Osteocyte (in vitro differentiated cells): ENCODE data around the gene CLASP1. TPM values are rescaled to one million over a fixed set of nuclear protein-coding genes. Genes with fewer than 3 reads are reported as not detected.
A peak's percentile ranks its signal among the peaks of the same experiment; 100 is the strongest.

Experiments used
- DNase-seq: peaks from one replicate; pipeline ENCODE4 v3.0.0; 2021; ENCODE audit warnings: mixed read lengths; ENCODE audit not compliant: unreplicated experiment; ENCODE audit errors: extremely low spot score
- H3K27ac Mint-ChIP-seq: one replicate; pipeline ENCODE4 v1.8.0; 2021; ENCODE audit warnings: mild to moderate bottlenecking, mixed read lengths; ENCODE audit not compliant: unreplicated experiment
- H3K27me3 Mint-ChIP-seq: one replicate; pipeline ENCODE4 v1.8.0; 2021; ENCODE audit warnings: mixed read lengths; ENCODE audit not compliant: unreplicated experiment
- H3K36me3 Mint-ChIP-seq: one replicate; pipeline ENCODE4 v1.8.0; 2021; ENCODE audit warnings: mixed read lengths; ENCODE audit not compliant: unreplicated experiment
- H3K4me1 Mint-ChIP-seq: one replicate; pipeline ENCODE4 v1.8.0; 2021; ENCODE audit warnings: mixed read lengths; ENCODE audit not compliant: unreplicated experiment
- H3K4me3 Mint-ChIP-seq: one replicate; pipeline ENCODE4 v1.8.0; 2021; ENCODE audit warnings: mild to moderate bottlenecking, moderate library complexity, mixed read lengths; ENCODE audit not compliant: unreplicated experiment
- H3K9me3 Mint-ChIP-seq: one replicate; pipeline ENCODE4 v1.8.0; 2021; ENCODE audit warnings: mixed read lengths; ENCODE audit not compliant: unreplicated experiment
- total RNA-seq: library from RNA; stranded (reverse); gene quantifications from 2 replicates; pipeline ENCODE4 v1.2.1, GENCODE V29; 2021
- TF ChIP-seq, protein P1 (sequence below): fragments of 200-600 bp; sonication (generic); IDR thresholded peaks from 2 replicates; pipeline ENCODE4 v1.5.0; 2021; ENCODE audit warnings: antibody characterized with exemption, mild to moderate bottlenecking, moderate library complexity

Gene CLASP1
- total RNA-seq, 1 donor from 2014 or later, result 59.9 TPM

DNA sequence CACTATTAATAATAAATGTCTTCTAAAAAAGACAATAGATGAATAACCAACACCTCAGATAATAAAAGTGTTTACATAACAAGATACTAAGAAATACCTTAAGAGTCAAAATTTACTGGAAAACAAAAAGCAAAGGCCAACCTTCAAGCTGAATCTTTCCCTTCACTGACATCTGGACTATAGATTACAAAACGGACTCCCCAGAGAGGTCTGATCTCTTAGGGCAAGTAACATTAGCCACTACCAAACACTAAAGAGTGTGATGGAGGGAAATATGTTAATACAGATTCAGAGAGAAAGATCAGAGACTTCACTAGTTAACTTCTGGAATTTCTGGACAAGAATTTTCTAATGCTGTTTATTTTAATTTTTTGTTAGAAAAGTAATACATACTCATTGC lies 13.9 kb downstream of the CLASP1 start:
- H3K4me3 Mint-ChIP-seq, result no peak overlapping the region
- no peak for DNase-seq
- peak overlapping the region; percentile 90 for H3K27ac Mint-ChIP-seq
- peaks cover 14% of the 10 kb centered on the region for H3K36me3 Mint-ChIP-seq
- peaks cover 30% of the 10 kb centered on the region for H3K4me1 Mint-ChIP-seq
- TF ChIP-seq, protein P1, sequence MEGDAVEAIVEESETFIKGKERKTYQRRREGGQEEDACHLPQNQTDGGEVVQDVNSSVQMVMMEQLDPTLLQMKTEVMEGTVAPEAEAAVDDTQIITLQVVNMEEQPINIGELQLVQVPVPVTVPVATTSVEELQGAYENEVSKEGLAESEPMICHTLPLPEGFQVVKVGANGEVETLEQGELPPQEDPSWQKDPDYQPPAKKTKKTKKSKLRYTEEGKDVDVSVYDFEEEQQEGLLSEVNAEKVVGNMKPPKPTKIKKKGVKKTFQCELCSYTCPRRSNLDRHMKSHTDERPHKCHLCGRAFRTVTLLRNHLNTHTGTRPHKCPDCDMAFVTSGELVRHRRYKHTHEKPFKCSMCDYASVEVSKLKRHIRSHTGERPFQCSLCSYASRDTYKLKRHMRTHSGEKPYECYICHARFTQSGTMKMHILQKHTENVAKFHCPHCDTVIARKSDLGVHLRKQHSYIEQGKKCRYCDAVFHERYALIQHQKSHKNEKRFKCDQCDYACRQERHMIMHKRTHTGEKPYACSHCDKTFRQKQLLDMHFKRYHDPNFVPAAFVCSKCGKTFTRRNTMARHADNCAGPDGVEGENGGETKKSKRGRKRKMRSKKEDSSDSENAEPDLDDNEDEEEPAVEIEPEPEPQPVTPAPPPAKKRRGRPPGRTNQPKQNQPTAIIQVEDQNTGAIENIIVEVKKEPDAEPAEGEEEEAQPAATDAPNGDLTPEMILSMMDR, result no peak
- no peaks in the 10 kb centered on the region for H3K27me3 Mint-ChIP-seq
- peaks cover 7% of the 10 kb centered on the region for H3K9me3 Mint-ChIP-seq

- H3K27ac Mint-ChIP-seq, result peak overlapping the region; percentile 90
- no peak for DNase-seq
- H3K36me3 Mint-ChIP-seq, result peaks cover 14% of the 10 kb centered on the region
- H3K4me1 Mint-ChIP-seq, result peaks cover 30% of the 10 kb centered on the region
- TF ChIP-seq, protein P1, result no peak
- H3K4me3 Mint-ChIP-seq, result no peak overlapping the region
- peaks cover 7% of the 10 kb centered on the region for H3K9me3 Mint-ChIP-seq
- no peaks in the 10 kb centered on the region for H3K27me3 Mint-ChIP-seq
Observed at GRCh38 chr2:121634354-121635307, 14.6 kb downstream of the CLASP1 start.

DNA sequence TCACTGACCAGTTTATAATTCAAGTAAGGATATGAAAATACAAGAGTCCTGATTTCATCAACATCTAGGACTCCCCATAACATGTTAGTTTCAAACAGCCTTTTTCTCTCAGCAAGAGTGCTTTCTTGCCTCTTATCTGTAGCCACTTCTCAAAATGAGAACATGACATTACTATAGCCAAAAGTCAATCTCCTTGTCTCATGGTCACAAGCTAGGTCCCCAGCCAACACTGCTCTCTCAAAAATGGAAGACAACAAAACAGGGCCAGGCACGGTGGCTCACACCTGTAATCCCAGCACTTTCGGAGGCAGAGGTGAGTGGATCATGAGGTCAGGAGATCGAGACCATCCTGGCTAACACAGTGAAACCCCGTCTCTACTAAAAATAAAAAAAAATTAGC lies 15.8 kb downstream of the CLASP1 start:
- no peak for DNase-seq
- Mint-ChIP-seq H3K27me3 (no peaks in the 10 kb centered on the region), H3K4me3 (no peak overlapping the region), H3K4me1 (peaks cover 32% of the 10 kb centered on the region), H3K27ac (peak overlapping the region; percentile 90), H3K9me3 (peaks cover 7% of the 10 kb centered on the region), H3K36me3 (peaks cover 13% of the 10 kb centered on the region)
- TF ChIP-seq, protein P1, result no peak

GRCh38 chr2:121627525-121628050 lies 21.7 kb downstream of the CLASP1 start:
- TF ChIP-seq, protein P1, result no peak
- peak overlapping the region; percentile 12 for H3K27ac Mint-ChIP-seq
- peaks cover 9% of the 10 kb centered on the region for H3K36me3 Mint-ChIP-seq
- H3K27me3 Mint-ChIP-seq, result no peaks in the 10 kb centered on the region
- peaks cover 12% of the 10 kb centered on the region for H3K9me3 Mint-ChIP-seq
- no peak for DNase-seq
- H3K4me1 Mint-ChIP-seq, result peaks cover 15% of the 10 kb centered on the region
- no peak overlapping the region for H3K4me3 Mint-ChIP-seq

DNA sequence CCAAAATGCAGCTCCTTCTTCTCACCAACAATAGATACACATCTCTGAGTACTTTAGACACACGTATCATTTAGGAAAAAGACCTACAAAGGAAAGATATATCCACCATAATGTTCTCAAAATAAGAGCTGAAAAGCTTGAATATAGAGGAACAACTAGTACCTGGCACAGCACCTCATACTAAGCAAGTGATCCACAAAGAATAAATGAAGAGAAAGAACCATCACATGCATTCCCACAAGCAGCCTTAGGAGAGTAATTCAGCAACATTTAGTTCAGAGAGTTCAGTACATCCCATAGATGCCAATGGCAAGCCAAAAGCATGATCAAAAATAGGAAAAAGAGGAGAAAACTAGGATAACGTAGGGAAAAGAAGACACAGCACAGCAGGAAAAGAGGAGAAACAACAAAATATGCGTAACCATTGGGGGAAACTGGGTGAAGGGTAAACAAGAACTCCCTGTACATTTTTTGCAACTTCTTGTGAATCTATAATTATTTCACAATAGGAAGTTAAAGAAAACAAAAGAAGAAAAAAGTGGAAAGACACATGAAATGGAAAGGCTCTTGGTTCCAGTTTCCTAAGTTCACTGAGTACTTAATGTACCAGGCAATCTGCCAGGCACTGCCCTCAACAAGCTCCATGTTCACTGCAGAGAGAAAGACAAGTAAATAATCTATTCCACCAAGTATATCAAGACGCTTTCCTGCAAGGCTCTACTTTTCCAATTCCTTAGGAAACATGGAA lies 22.3 kb downstream of the CLASP1 start:
- no peak for DNase-seq
- no peaks in the 10 kb centered on the region for H3K27me3 Mint-ChIP-seq
- TF ChIP-seq, protein P1, result no peak
- H3K4me1 Mint-ChIP-seq, result peaks cover 15% of the 10 kb centered on the region
- no peak overlapping the region for H3K4me3 Mint-ChIP-seq
- H3K36me3 Mint-ChIP-seq, result peaks cover 9% of the 10 kb centered on the region
- peak overlapping the region; percentile 12 for H3K27ac Mint-ChIP-seq
- peaks cover 12% of the 10 kb centered on the region for H3K9me3 Mint-ChIP-seq
